GM12872 (cell line): ENCODE measurements around the gene CABP1.

ENCODE experiments used
- CTCF ChIP-seq: IDR thresholded peaks from 3 replicates; pipeline ENCODE4 v1.5.1; 2011; ENCODE audit warnings: low read depth, mild to moderate bottlenecking, low read length, moderate library complexity; ENCODE audit not compliant: insufficient read depth

The CABP1 gene

GRCh38 chr12:120680165-120680738 lies 39.8 kb downstream of the CABP1 start:
- TF ChIP-seq CTCF, result no peak

GRCh38 chr12:120684523-120684932 lies 44.1 kb downstream of the CABP1 start:
- no peak for TF ChIP-seq CTCF

GRCh38 chr12:120685522-120685921 lies 45.1 kb downstream of the CABP1 start:
- TF ChIP-seq CTCF, result no peak

- TF ChIP-seq CTCF, result no peak
Observed at GRCh38 chr12:120686151-120686689, 45.8 kb downstream of the CABP1 start.

GRCh38 chr12:120686690-120687577 lies 46.5 kb downstream of the CABP1 start, which contains the start of gene MLEC:
MLEC (plus strand) TSS chr12:120687149; CDS start chr12:120687297, 148 bp downstream.
- 0 out of 3 replicates have a peak, but pooled peaks have one; percentile 31 for TF ChIP-seq CTCF

- TF ChIP-seq CTCF, result no peak
Observed at GRCh38 chr12:120687578-120688289, 47.3 kb downstream of the CABP1 start.
